Measurements from ENCODE around the gene FZD8.

DNA sequence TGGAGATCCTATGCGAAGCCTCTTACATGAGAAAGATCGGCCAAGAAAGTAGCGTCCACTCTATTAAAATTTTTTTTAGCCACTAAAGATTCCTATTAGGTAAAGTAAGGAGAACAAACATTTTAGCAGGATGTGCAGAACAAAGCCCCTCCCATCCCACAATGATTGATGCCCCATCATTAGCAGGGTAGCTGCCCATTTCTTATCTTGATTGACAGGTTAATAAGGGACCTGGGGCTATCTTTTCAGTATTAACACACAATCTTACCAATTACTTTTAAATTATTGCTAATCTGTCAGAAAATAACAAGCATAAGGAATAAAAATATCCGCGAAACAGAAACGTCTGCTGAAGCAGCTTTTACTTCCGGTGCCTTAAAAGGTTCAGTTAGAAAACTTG is 5.1 kb downstream of the FZD8 start:
- TF ChIP-seq RCOR1 (IDR thresholded peaks at IDR 0.05; ENCODE audit: insufficient replicate concordance, low read length), result no peak
- TF ChIP-seq, protein P1, sequence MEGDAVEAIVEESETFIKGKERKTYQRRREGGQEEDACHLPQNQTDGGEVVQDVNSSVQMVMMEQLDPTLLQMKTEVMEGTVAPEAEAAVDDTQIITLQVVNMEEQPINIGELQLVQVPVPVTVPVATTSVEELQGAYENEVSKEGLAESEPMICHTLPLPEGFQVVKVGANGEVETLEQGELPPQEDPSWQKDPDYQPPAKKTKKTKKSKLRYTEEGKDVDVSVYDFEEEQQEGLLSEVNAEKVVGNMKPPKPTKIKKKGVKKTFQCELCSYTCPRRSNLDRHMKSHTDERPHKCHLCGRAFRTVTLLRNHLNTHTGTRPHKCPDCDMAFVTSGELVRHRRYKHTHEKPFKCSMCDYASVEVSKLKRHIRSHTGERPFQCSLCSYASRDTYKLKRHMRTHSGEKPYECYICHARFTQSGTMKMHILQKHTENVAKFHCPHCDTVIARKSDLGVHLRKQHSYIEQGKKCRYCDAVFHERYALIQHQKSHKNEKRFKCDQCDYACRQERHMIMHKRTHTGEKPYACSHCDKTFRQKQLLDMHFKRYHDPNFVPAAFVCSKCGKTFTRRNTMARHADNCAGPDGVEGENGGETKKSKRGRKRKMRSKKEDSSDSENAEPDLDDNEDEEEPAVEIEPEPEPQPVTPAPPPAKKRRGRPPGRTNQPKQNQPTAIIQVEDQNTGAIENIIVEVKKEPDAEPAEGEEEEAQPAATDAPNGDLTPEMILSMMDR (conservative IDR thresholded peaks at IDR 0.05; ENCODE audit: low read depth, low read length), result no peak
